GM12878 (cell line): ENCODE data around the gene TUBGCP3. TPM values are rescaled to one million over a fixed set of nuclear protein-coding genes. Genes with fewer than 3 reads are reported as not detected.

Source experiments
- ATAC-seq: fragments of 200-7000 bp; cut with Tn5 transposase; 3 replicates; pipeline ENCODE4 v1.9.1; 2020; ENCODE audit warnings: mild to moderate bottlenecking, moderate library complexity
- BruUV-seq: library from RNA; stranded (reverse); fragments of 400-500 nt; replicated peaks from 2 replicates; lab custom pipeline; 2021; lab: Mats Ljungman, UMichigan
- CTCF ChIA-PET: fragments of 300-600 bp; sonication (Branson Sonifier 250); formaldehyde crosslinking; extraction: SDS; loops from one replicate; lab custom pipeline; 2021; ENCODE audit warnings: inconsistent platforms; lab: Yijun Ruan, JAX
- POLR2A ChIA-PET: fragments of 350-600 bp; formaldehyde crosslinking; extraction: SDS; loops from one replicate; lab custom pipeline; 2021; ENCODE audit warnings: inconsistent platforms; lab: Charles Lee
- RAD21 ChIA-PET: fragments of 300-600 bp; sonication (Branson Sonifier 250); formaldehyde crosslinking; loops from one replicate; lab custom pipeline; 2023; ENCODE audit warnings: antibody characterized with exemption; ENCODE audit not compliant: unreplicated experiment; lab: Charles Lee
- SMC1A ChIA-PET: fragments of 300-600 bp; sonication (Branson Sonifier 250); formaldehyde crosslinking; loops from one replicate; lab custom pipeline; 2023; ENCODE audit not compliant: unreplicated experiment, uncharacterized antibody; lab: Charles Lee
- DNase-seq: peaks from one replicate; pipeline ENCODE4 v3.0.0-alpha.2; 2011; ENCODE audit warnings: low read depth, low spot score
- FAIRE-seq: peaks from 3 replicates; lab custom pipeline; 2011; peaks lifted over from hg19 to GRCh38; lab: Jason Lieb, UNC
- H2AFZ ChIP-seq: 2 replicates; pipeline ENCODE4 v1.6.0; 2011; ENCODE audit warnings: low read depth, low read length, control low read depth; ENCODE audit not compliant: control insufficient read depth
- H3K27ac ChIP-seq: 2 replicates; pipeline ENCODE4 v1.5.1; 2011; ENCODE audit warnings: control low read depth; ENCODE audit not compliant: control insufficient read depth, insufficient read depth
- H3K27me3 ChIP-seq, 2 experiments: replicated peaks in 1 of 2; 2 replicates each; pipeline versions ENCODE4 v1.6.0 to v1.6.1; 2011; ENCODE audit warnings: low read length in 1 of 2; ENCODE audit not compliant: control insufficient read depth in 2 of 2, insufficient read depth in 2 of 2
- H3K36me3 ChIP-seq, 2 experiments: 2 replicates each; pipeline ENCODE4 v1.5.1; 2011; ENCODE audit warnings: low read length in 1 of 2; ENCODE audit not compliant: control insufficient read depth in 2 of 2, insufficient read depth in 2 of 2
- H3K4me1 ChIP-seq: 2 replicates; pipeline ENCODE4 v1.6.1; 2011; ENCODE audit warnings: mild to moderate bottlenecking, low read length, moderate library complexity, mixed read lengths; ENCODE audit not compliant: control insufficient read depth, insufficient read depth
- H3K4me2 ChIP-seq: 2 replicates; pipeline ENCODE4 v1.6.0; 2011; ENCODE audit warnings: control low read depth; ENCODE audit not compliant: control insufficient read depth, insufficient read depth
- H3K4me3 ChIP-seq: fragments of 200-600 bp; sonication (generic); 2 replicates; pipeline ENCODE4 v1.5.1; 2016
- H3K79me2 ChIP-seq: 2 replicates; pipeline ENCODE4 v1.6.0; 2011; ENCODE audit warnings: low read length; ENCODE audit not compliant: control insufficient read depth, insufficient read depth
- H3K9ac ChIP-seq: 2 replicates; pipeline ENCODE4 v1.8.0; 2011; ENCODE audit warnings: low read length, control low read depth, mixed read lengths; ENCODE audit not compliant: control insufficient read depth, insufficient read depth
- H3K9me3 ChIP-seq: replicated peaks from 3 replicates; pipeline ENCODE4 v1.5.1; 2011; ENCODE audit warnings: mild to moderate bottlenecking, low read length; ENCODE audit not compliant: control insufficient read depth, insufficient read depth
- H4K20me1 ChIP-seq: 2 replicates; pipeline ENCODE4 v1.6.0; 2011; ENCODE audit not compliant: control insufficient read depth, insufficient read depth
- CHD4 ChIP-seq: fragments of 200-600 bp; sonication (generic); IDR thresholded peaks from 2 replicates; pipeline ENCODE4 v1.6.1; 2016; ENCODE audit warnings: mild to moderate bottlenecking
- HSF1 ChIP-seq: fragments of 150-350 bp; IDR thresholded peaks from 2 replicates; pipeline ENCODE4 v1.6.1; 2014; ENCODE audit warnings: mild to moderate bottlenecking, low read depth, low read length
- JUND ChIP-seq: IDR thresholded peaks from 2 replicates; pipeline ENCODE4 v1.6.1; 2012; ENCODE audit warnings: low read depth, mild to moderate bottlenecking, low read length, improper control_type of control experiment, moderate library complexity
- NFYB ChIP-seq: IDR thresholded peaks from 2 replicates; pipeline ENCODE4 v1.6.1; 2011; ENCODE audit warnings: low read depth, mild to moderate bottlenecking, low read length, improper control_type of control experiment, moderate library complexity; ENCODE audit not compliant: insufficient read depth
- NKRF ChIP-seq: fragments of 450-650 bp; conservative IDR thresholded peaks from 2 replicates; pipeline ENCODE4 v1.6.1; 2017; ENCODE audit warnings: mild to moderate bottlenecking, moderate library complexity
- RUNX3 ChIP-seq: IDR thresholded peaks from 2 replicates; pipeline ENCODE4 v1.6.1; 2012; ENCODE audit warnings: low read length, inconsistent platforms
- SUZ12 ChIP-seq: fragments of 200-600 bp; sonication (generic); IDR thresholded peaks from one replicate; pipeline ENCODE4 v1.6.1; 2018; ENCODE audit warnings: antibody characterized with exemption, mild to moderate bottlenecking; ENCODE audit not compliant: unreplicated experiment
- TAF1 ChIP-seq: IDR thresholded peaks from 2 replicates; pipeline ENCODE4 v1.6.1; 2011; ENCODE audit warnings: mild to moderate bottlenecking, low read depth, low read length, borderline replicate concordance
- TARDBP ChIP-seq: IDR thresholded peaks from 2 replicates; pipeline ENCODE4 v1.6.1; 2016; ENCODE audit warnings: borderline replicate concordance
- WGBS: methylation state at CpG from one replicate; pipeline ENCODE4 v1.1.6; 2016; ENCODE audit warnings: low lambda C conversion rate; ENCODE audit not compliant: insufficient replicate concordance, insufficient coverage; ENCODE audit errors: missing lambda C conversion rate; 5-methylcytosine and 5-hydroxymethylcytosine counted together
- in situ Hi-C: fragments of 300-500 bp; cut with MboI; formaldehyde crosslinking; loops from 9 replicates; pipeline ENCODE4 v1.14.3; 2018; ENCODE audit warnings: mixed read lengths
- intact Hi-C: fragments of 100-400 bp; cut with micrococcal nuclease; formaldehyde crosslinking; loops from one replicate; pipeline ENCODE4 v1.14.2; 2022; ENCODE audit not compliant: unreplicated experiment
- polyA plus RNA-seq, 11 experiments: library from polyadenylated mRNA; depleted of rRNA in 4 of 11; unstranded in 6 of 11; stranded (reverse) in 5 of 11; fragments of >200 nt; fragmentation: Nextera tagmentation in 4 of 11; fragmentation: Illumina TruSeq in 1 of 11; extraction: Ambion mirVana in 4 of 11; extraction: Trizol in 1 of 11; gene quantifications; 1 replicate in 1 of 11; 2 replicates in 10 of 11; pipeline versions ENCODE4 v1.2.1 to v1.2.3, GENCODE V29; 2011 to 2016; ENCODE audit warnings: inconsistent platforms in 2 of 11, missing spikeins in 2 of 11, low read depth in 1 of 11
- total RNA-seq, 4 experiments: library from RNA; depleted of rRNA in 3 of 4; stranded (reverse); fragments of >200 nt in 3 of 4; fragmentation: Illumina TruSeq in 1 of 4; extraction: Trizol in 1 of 4; gene quantifications; 2 replicates each; pipeline versions ENCODE4 v1.2.1 to v1.2.3, GENCODE V29; 2013 to 2021

Gene TUBGCP3
- total and polyA plus RNA-seq, 10 of the 15 experiments (the other 5 are each of a cell fraction or from before 2014, with no cell fraction given), result 4.0 to 34.0 (median 22.6) TPM

- no peak for TF ChIP-seq JUND
- TF ChIP-seq TAF1, result no peak
- no peak for TF ChIP-seq RUNX3
Observed at GRCh38 chr13:112442483-112443090, 145.4 kb downstream of the TUBGCP3 start (continued).

GRCh38 chr13:112441779-112442310 lies 146.1 kb downstream of the TUBGCP3 start:
- Histone ChIP-seq H3K9ac (no peak overlapping the region), H3K27ac (no peak overlapping the region), H3K27me3 (no peaks in the 10 kb centered on the region), H3K79me2 (no peaks in the 10 kb centered on the region), H3K4me1 (no peaks in the 10 kb centered on the region), H3K9me3 (no peaks in the 10 kb centered on the region), H3K4me2 (no peak overlapping the region), H3K4me3 (no peak overlapping the region), H3K36me3 (no peaks in the 10 kb centered on the region), H2AFZ (no peak overlapping the region), H4K20me1 (no peaks in the 10 kb centered on the region)
- POLR2A ChIA-PET, result no interaction called here
- CTCF ChIA-PET, result interaction anchor here (1.3 to 2.6 kb wide), 3 partner anchors 14 to 186 kb away, joined by 3 to 10 read pairs (median 4); no protein-coding TSS in a partner anchor
- RAD21 ChIA-PET, result interaction anchor here (2.4 kb wide), 1 partner anchor 968 kb away, joined by 12 read pairs; no protein-coding TSS in a partner anchor
- 59% methylated on average over 14 of the region's 19 CpGs for WGBS
- SMC1A ChIA-PET, result interaction anchor here (1.1 kb wide), 1 partner anchor 968 kb away, joined by 4 read pairs; no protein-coding TSS in a partner anchor
- TF ChIP-seq CHD4 (no peak), JUND (no peak), HSF1 (no peak), TARDBP (no peak), SUZ12 (no peak), NFYB (no peak), NKRF (no peak)
- intact Hi-C loops (loop anchor here (10.0 kb wide), 1 partner anchor 163 kb away; no protein-coding TSS in a partner anchor), in situ Hi-C loops (loop anchor here (5.0 to 25.0 kb wide), 2 partner anchors 970 to 1355 kb away; no protein-coding TSS in a partner anchor)
- DNase-seq (no peak), FAIRE-seq (no peak), ATAC-seq (no peak)
- BruUV-seq, result no TSS peak
